RPMI7951 (cell line): ENCODE results near the gene CHDH. TPM values are rescaled to one million over a fixed set of nuclear protein-coding genes. Genes with fewer than 3 reads are reported as not detected.

Experiments
- DNase-seq: peaks from one replicate; pipeline ENCODE4 v3.0.0-alpha.2; 2012; ENCODE audit warnings: low read depth
- total RNA-seq: library from RNA; depleted of rRNA; stranded (reverse); fragments of >200 nt; shearing (Covaris generic); gene quantifications from 2 replicates; pipeline ENCODE4 v1.2.3, GENCODE V29; 2014

Gene CHDH
- total RNA-seq, 1 experiment from 2014 or later, result not detected

GRCh38 chr3:53808496-53808895, 37.7 kb downstream of the CHDH start:
- no peak for DNase-seq

DNA sequence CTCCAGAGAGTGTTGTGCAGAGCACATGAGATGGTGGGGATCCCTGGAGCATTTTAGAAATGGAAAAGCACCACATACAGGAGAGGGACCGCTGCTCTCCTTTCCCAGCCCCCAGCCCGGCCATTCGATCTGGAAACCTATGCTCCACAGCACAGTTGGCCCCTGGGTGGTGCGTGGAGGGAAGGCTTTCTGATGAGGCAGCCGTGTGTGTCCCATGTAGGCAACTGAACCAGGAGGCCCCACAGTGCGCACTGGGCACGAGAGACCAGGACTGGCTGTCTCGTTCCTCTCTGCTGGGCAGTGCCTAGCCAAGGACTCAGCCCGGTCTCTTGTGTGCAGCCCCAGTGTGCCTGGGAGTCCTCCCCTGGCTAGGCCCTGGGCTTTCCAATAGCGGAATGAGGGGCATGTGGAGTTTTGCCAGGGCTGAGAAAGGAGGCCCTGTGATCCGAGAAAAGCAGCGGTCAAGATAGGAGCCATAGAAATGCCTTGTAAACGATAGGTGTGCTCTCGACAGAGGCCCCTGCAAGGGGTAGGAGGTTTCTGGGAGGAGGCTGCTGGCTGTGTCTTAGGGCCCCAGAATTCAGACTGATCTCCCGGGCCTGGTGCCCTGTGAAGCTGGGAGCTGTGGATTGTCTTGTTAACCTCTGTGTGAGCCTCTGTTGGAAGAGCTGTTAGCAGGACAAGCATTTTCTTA, 39.0 kb downstream of the CHDH start:
- no peak for DNase-seq

DNA sequence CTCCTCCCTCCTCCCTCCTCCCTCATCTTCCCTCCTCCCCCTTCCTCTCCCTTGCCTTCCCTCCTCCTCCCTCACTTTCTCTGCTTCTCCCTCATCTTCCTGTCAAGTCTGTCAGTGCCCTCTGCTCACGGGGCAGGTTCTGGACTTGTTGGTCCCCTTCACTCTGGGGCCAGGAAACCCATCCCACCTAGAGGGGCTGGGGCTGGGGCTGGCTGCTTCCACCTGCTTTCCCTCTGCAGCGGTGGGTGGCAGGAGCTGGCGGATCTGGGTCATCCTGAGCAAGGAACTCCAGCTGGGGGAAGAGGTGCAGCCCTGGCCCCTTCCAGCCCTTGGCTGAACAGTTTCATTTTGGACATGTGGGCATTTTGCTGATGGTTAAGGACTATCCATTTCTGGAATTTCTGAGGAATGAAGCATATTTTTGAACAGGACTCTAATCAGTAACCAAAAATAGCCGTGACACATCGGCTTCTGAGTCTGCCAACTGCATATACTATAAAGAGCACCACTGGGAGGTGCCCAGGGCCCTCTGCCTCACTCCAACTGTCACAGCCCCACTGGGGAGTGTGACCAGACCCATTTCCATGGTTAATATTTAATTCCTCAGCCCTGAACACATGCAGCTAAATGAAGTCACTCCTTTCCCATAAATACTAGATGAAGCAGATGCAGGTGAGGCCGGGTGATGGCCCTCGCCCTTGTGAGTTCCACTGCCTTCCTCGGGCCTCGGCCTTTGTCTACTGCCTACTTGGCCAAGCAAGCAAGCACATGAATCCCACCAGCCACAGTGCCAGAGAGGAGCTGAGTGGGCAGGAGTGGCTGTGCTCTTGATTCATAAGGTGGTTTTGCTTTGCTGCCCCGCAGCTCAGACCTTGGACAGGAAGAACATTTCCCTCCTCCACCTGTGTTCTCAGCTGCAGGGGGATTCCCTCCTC, 39.8 kb downstream of the CHDH start:
- peak; percentile 73 for DNase-seq

DNA sequence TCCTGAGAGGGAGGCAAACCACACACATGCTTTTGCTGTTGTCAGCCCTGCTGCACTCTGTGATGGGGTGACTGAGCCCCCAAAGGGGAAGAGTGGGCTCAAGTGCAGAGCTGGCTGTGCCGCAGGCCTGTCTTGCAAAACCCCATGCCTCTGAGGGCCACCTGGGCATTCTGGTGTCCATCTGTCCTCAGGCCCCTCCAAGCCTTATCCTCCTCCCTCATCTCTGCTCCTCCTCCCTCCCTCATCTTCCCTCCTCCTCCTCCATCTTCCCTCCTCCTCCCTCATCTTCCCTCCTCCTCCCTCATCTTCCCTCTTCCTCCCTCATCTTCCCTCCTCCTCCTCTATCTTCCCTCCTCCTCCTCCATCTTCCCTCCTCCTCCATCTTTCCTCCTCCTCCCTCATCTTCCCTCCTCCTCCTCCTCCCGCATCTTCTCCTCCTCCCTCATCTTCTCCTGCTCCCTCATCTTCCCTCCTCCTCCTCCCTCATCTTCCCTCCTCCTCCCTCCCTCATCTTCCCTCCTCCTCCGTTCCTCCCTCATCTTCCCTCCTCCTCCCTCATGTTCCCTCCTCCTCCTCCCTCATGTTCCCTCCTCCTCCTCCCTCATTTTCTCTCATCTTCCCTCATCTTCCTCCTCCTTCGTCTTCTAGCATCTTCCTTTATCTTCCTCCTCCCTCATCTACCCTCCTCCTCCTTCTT, 40.6 kb downstream of the CHDH start:
- no peak for DNase-seq

GRCh38 chr3:53804697-53805462, 41.3 kb downstream of the CHDH start:
- peak; percentile 77 for DNase-seq

DNA sequence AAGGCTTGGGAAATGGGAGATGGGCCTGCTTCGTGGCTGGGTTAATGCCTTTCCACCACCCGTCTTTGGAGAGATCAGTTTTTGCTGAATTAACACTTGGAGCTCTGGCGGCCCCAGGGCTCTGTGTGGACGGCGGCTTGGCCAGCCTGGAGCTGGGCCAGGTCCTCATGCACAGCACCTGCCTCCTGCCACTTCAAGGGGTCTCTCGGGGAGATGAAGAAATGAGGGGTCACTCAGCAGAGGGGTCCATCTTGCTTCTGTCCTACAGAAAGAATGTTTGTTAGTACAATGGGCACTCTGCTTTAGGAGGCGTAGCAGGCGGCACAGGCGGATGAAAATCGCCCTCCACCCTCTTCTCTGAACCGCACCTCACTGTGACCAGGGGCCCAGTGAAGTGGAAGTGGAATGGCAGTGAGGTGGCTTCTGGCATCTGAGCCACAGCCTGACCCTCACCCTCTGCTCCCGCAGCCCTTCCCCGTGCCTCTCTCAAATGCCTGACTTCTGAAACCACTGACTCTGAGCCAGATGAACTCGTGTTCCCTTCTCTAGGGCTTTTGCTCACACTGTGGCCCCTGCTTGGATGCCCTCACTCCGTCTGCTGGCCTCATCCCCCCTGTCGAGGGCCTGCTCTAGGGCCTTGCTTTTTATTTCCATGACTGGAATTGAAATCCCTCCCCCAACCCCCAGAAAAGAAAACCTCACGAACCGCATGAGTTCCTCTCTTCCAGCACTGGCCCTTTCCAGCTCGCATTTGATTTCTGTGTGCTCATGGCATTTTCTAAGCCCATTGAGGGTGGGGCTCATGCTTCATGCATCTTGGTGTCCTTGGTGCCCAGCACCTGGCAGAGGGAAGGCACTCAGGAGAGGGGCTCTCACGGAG, 42.2 kb downstream of the CHDH start:
- DNase-seq, result no peak

DNA sequence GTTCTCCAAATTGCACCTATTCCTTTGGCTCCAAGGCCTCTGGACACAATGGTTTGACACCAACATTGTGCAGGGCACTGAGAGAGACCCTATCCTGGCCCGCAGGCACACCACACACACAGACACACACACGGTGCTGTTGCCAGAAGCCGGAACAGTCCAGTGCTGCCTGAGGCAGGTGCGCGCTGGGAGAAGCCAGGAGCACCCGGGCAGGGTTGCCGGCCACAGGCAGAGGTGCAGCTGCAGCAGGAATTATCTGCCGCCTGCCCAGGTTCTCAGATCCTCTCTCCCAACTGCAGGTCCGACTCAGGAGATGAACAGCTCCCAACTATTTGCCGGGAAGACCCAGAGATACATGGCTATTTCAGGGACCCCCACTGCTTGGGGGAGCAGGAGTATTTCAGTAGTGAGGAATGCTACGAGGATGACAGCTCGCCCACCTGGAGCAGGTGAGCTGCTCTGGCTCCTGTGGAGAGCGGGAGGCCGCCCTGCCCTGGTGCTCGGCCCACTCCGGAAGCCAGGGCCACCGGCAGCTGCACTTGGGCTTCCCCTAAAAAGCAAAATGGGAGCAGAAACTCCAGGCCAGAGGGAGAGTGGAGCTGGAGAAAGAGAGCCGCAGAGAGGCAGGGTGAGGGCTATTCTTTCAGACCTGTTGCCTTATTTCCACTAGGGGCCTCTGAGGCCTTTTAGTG, 42.9 kb downstream of the CHDH start:
- no peak for DNase-seq

DNA sequence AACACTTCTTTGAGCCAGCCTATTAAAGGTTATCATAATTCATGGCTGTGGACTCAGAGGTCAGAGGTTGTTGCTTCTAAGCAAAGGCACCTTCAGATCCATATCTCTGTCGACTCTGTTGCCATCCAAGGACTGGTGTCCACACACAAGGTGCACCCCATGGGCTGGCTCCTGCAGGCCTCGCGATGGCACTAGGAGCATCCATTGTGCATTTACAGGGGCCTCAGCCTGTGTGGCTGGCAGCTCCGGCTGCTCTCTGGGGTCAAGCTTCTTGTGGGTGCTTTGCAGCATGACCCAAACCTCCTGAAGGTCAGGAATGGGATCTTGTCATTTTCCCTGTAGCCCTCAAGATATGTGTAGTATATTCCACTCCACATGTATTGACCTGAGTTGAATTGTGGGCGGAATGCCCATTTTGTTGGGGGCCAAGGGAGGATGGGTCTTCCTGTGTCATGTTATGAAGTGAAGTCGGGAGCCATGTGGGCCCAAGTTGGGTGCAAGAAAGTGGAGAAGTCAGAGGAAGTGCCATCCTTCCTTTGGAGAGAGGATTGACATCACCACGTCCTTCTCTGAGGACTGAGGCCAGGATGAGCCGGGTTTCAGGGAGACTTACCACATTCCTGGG, 43.9 kb downstream of the CHDH start:
- DNase-seq, result no peak

- no peak for DNase-seq
These were observed 44.9 kb downstream of the CHDH start for GRCh38 chr3:53801319-53801718.

GRCh38 chr3:53800041-53800906, 45.9 kb downstream of the CHDH start:
- no peak for DNase-seq

- no peak for DNase-seq
These were observed 46.8 kb downstream of the CHDH start for GRCh38 chr3:53799338-53799865.

DNA sequence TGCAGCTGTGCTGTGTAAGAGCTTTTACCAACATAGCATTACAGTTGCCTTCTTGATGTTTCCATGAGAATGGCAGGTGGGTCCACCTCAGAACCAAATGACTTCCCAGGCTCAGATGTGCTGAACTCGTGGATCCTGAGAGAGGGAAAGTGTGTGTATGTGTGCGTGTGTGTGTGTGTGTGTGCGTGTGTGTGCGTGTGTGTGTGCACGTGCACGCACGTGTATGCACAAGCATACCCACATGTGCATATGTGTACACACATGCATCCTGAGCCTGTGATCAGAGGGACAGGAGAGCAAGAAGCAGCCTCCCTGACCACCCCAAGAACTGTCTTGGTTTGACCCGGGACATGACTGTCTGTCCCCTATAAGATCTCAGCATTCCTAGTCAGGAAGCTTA, 48.1 kb downstream of the CHDH start:
- DNase-seq, result no peak

- DNase-seq, result no peak
These were observed 50.2 kb downstream of the CHDH start for GRCh38 chr3:53795789-53796560.

- DNase-seq, result no peak
These were observed 51.0 kb downstream of the CHDH start for GRCh38 chr3:53795176-53795575.

GRCh38 chr3:53794597-53794996, 51.6 kb downstream of the CHDH start:
- DNase-seq, result no peak

GRCh38 chr3:53792866-53793265, 53.4 kb downstream of the CHDH start:
- DNase-seq, result no peak

- no peak for DNase-seq
These were observed 54.9 kb downstream of the CHDH start for GRCh38 chr3:53791317-53791716.

- no peak for DNase-seq
These were observed 55.7 kb downstream of the CHDH start for GRCh38 chr3:53790470-53790869.
